ENCODE measurements around the gene CLECL1.
"Not testable (repeated sequence)": the region's sequence is repeated elsewhere in the genome, so short reads cannot be mapped to it uniquely, and the experiment has no call there.

Gene CLECL1

DNA sequence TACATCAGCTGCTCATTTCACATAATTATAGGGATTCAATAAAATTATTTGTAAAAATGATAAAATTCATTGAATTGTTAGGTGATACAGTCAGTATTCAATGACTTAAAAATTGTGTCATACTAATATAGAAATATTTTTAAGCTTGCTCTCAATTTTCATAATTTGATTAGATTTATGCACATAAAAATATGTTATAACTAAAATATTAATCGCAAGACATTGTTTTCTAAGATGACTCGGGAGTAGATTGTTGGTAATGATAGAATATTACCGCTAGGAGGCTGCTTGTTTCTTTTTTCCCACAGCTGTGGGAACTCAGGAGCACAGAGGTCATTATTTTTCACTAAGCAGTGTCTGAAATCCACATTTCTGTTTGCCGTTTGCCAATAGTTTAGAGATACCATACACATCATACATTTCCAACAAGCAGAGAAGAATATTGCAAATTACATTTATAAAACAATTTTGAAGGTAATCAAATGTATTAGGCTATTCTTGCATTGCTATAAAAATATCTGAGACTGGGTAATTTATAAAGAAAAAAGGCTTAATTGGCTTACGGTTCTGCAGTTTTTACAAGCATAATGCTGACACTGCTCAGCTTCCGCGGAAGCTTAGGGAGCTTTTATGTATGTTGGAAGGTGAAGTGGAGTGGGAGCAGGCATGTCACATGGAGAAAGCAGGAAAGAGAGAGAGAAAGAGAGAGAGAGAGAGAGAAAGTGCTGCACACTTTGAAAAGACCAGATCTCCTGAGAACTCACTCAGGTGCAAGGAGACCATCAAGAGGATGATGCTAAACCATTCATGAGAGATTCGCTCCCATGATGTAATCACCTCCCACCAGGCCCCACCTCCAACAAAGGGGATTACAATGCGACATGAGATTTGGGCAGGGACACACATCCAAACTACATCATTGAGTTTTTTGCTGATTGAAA is 18.6 kb upstream of the CLECL1 start:
- peak; percentile 60 for DNase-seq

GRCh38 chr12:9750276-9751203 is 17.6 kb upstream of the CLECL1 start:
- peak; percentile 88 for DNase-seq

GRCh38 chr12:9749640-9750039 is 16.7 kb upstream of the CLECL1 start:
- no peak for DNase-seq

DNA sequence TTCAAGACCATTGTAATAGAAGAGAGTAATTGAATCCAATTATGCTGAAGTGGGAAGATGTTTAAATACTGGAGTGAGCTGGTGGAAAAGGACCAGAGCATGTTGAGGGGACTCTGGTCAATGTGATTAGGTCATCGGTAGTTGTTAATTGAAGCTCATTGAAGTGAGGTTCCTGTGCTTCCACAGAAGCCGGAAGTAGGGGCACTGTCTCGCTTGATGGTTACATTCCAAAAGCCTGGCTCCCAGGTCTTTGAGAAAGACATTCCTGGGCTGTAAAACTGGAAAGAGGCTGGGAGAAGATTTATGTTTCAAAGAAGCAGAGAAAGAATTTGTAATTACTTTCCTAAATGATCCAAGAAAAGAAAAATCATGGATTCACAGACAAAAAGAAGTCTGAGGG is 12.3 kb upstream of the CLECL1 start:
- no peak for DNase-seq

- DNase-seq = no peak
Measured at GRCh38 chr12:9742661-9743060, 9.8 kb upstream of the CLECL1 start.

GRCh38 chr12:9741726-9742125 is 8.8 kb upstream of the CLECL1 start:
- DNase-seq = no peak

DNA sequence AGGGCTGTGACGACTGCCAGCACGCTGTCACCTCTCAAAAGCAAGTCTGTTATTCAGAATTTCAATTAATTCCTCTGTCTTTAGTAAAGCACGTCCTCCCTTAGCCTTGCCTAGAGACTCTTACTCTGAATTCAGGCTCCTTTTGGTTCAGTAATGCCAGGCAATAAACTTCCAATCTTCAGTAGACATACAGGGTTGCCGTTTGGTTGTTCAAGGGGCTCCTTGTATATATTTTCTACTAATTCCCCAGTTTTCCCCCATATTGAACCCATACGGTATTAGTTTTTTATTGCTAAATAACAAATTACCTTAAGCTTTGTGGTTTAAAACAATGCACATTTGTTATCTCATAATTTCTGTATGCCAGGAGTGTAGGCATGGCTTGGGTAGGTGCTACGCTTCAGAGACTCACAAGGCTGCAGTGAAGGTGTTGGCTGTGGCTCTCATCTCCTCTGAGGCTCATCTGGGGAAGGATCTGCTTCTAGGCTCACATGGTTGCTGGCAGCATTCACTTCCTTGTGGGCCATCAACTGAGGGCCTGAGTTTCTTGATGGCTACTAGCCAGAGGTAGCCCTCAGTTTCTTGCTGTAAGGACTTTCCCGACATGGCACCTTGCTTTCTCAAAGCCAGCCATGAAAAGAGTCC is 7.3 kb upstream of the CLECL1 start:
- no peak for DNase-seq

GRCh38 chr12:9739404-9740105 is 6.7 kb upstream of the CLECL1 start:
- DNase-seq = not testable (repeated sequence)

DNA sequence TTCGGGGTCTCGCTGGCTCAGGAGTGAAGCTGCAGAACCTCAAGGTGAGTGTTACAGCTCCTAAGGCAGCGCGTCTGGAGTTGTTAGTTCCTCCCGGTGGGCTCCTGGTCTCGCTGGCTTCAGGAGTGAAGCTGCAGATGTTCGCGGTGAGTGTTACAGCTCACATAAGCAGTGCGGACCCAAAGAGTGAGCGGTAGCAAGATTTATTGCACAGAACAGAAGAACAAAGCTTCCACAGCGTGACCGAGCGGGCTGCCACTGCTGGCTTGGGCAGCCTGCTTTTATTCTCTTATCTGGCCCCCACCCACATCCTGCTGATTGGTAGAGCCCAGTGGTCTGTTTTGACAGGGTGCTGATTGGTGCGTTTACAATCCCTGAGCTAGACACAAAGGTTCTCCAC is 6.0 kb upstream of the CLECL1 start:
- DNase-seq = not testable (repeated sequence)

DNA sequence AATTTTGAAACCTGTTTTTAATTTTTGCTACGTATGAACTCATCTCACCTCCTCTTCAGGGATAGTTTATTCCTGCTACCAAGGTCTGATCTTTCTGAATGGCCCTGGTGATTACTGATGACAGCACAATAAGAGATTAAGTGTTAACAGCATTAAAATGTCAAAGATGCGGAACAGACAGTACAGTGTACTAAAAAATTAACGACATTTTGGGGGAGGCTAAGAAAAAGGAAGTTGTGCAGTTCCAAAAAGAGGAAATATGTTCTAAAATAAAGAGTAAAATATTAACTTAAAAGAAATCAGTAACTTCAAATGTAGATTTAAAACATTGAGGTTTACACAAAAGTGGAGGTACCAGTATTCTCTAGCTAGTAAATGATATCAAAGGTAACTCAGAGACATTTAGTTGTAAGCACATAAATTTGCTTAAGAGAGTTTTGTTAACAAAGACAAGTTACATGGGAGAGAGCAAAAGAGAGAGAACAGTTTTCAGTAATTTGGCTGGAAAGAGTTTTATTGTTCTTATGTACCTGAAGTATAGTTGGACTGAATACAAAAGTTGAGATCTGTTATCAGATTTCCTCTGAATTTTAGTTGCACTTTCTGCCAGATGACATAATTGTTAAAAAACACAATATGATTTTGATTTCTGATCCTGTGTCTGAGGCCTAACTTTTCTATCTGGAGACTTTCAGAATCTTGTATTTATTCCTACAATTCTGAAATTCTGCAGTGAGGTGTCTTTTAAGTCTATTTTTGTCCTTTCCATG is 4.2 kb upstream of the CLECL1 start:
- peak; percentile 37 for DNase-seq

DNA sequence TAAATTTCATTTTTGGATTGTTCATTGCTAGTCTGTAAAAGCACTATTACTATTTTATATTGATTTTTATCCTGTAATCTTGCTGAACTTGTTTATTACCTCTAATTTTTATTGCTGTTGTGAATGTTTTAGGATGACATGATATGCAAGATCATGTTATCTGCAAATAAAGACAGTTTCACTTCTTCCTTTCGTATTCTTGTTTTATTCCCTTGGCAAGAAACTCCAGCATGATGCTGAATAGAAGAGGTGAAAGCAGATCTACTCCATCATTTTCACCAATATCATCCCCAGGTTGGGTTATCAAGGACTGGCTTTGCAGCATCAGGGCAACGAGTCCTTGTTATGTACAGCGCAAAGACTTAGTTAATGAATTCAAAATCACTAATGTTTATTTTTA is 2.7 kb upstream of the CLECL1 start:
- DNase-seq = no peak

- DNase-seq = no peak
Measured at GRCh38 chr12:9731797-9732196, 1.1 kb downstream of the CLECL1 start.

DNA sequence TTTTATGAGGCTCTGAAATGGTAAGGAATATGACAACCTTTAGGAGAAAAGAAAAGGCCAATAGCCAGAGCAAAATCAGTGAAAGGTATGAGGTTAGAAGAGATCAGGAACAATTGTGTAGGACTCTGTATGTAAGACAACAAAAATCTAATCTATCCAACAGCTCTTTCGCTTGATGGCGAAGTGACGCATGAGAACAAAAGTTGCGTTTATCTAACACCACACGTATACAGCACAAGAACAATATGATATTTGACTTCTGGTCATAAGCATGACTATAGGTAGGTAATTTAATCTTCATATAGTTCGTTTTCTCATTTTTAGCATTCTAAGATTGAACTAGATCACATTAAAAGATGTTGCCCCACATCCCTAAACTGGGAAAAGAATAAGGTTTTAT is 1.5 kb downstream of the CLECL1 start:
- no peak for DNase-seq

DNA sequence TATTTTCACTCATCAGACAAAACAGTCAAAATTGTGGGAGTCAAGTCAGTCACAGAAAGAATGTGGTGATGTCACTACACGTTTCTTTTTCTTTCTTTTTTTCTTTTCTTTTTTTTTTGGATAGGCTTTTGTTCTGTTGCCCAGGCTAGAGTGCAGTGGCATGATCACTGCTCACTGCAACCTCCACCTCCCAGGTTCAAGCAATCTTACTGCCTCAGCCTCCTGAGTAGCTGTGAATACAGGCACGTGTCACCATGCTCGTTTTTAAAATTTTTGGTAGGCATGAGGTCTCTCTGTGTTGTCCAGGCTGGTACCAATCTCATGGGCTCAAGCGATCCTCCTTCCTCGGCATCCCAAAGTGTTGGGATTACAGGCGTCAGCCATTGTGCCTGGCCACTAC is 2.3 kb downstream of the CLECL1 start:
- no peak for DNase-seq

DNA sequence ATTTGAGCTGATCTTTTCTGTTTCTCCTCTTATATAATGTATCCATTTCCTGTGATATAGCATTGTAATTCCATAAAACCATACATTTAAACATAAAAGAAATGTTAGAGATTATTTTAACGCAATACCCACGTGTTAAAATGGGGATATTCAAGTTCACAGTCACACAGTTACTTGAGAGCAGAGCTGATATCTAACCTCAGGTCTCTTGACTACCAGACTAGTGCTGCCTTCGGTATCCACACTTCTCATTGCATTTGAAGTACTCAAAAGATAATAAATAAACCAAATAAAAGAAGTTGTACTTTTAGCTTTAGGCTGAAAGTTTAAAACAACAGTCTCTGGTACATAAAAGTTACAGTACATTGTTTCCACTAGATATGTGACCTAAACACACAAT is 2.9 kb downstream of the CLECL1 start:
- no peak for DNase-seq

DNA sequence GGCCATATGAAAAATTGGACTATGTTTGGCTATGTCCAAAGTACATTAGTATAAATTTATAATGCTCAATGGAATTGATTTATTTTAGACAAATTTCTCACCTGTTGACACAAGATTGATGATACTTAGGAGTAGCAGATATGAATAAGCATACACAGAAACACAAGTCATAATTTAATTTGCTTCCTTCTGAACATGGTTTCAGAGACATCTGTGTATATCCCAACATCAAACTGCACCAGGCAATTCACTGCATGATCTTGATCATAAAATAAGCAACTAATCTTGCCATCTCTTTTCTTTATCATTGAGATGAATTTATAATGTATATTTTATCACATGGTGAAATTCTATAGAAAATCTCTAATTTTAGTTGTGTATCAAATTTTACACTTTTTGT is 3.8 kb downstream of the CLECL1 start:
- no peak for DNase-seq

- no peak for DNase-seq
Measured at GRCh38 chr12:9727813-9728212, 5.1 kb downstream of the CLECL1 start.

DNA sequence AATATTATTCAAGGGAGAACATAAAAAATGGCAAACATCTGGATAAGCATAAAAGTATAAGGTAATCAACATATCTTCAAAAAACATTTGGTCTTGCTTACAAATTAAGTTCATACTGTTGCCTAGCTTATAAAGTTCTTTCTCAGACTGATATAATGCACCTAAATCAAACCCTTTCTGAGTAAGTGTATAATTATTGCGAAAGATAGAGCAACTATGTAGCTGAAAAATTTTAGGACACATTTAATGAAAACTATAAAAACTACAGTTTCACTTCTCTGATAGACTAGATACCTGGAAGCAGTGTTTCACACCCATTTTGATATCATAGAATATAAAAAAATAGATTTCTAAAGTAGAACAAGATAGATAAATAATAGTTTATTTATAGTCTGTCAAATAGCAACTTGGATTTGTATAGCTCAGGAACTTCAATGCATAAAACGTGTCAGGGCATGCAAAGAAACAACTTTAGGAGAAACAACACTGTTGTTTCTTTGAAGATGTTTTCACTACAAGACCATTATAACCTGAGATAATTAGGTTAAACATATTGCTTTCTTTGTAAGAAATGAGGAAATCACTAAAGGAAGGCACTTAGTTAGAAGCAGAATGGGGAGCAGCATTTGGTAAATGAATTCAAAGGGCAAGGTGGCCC is 7.6 kb downstream of the CLECL1 start:
- no peak for DNase-seq

DNA sequence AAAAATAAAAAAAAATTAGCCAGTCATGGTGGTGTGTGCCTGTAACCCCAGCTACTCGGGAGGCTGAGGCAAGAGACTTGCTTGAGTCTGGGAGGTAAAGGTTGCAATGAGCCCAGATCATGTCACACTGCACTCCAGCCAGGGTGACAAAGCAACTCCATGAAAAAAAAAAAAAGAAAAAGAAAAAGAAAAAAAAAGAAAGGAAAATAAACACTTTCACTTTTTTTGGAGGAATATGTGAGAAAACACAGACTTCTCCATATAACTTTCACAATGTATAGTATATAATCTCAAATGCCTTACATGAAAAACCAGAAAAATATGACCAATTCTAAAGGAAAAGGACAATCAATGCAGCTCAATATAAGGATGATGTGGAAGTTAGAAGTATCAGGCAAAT is 8.9 kb downstream of the CLECL1 start:
- no peak for DNase-seq

- DNase-seq = no peak
Measured at GRCh38 chr12:9721394-9722092, 11.4 kb downstream of the CLECL1 start.

DNA sequence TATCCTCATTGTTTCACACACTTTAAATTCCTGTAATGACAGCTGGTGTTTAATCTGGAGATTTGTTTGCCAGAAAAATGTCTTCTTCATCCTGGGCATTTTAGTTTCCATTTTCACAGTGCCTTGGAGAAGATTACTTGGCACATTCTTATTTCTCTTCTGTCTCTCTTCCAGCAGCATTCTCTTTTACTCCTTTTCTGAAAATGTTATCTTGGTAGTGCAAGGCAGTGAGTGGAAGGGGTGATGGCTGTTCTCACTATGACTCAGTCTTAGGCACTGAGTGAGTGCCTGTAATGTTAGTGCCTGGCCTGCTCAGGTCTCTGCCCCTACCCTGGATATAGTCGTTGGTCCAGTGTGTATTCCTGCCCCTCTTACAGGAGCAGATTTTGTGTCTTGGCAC is 13.1 kb downstream of the CLECL1 start:
- no peak for DNase-seq

Data from hematopoietic multipotent progenitor cell treated with erythropoietin and hydrocortisone succinate and interleukin-3 and kit ligand, for 8 days (in vitro differentiated cells).